Stomach (tissue), 9 donors: ENCODE data around the gene AANAT. TPM values are rescaled to one million over a fixed set of nuclear protein-coding genes. Genes with fewer than 3 reads are reported as not detected.

Experiments
- DNase-seq, 2 donors: peaks; one replicate each; pipeline versions ENCODE4 v3.0.0 to v3.0.0-alpha.2; 2013 to 2019
- H3K27ac ChIP-seq, 5 donors: fragments of 200-600 bp in 4 of 5; sonication (generic) in 4 of 5; one replicate each; pipeline ENCODE4 v1.5.1; 2013 to 2019; ENCODE audit warnings: mild to moderate bottlenecking in 1 of 5, moderate library complexity in 1 of 5
- H3K27me3 ChIP-seq, 3 donors: fragments of 200-600 bp; sonication (generic); one replicate each; pipeline ENCODE4 v1.5.1; 2017 to 2019; ENCODE audit warnings: mixed run types in 1 of 3
- H3K36me3 ChIP-seq, 4 donors: fragments of 200-600 bp; sonication (generic); 1 replicate in 3 of 4; 2 replicates in 1 of 4; pipeline ENCODE4 v1.5.1; 2016 to 2019
- H3K4me1 ChIP-seq, 4 donors: fragments of 200-600 bp; sonication (generic); one replicate each; pipeline ENCODE4 v1.5.1; 2016 to 2019
- H3K4me3 ChIP-seq, 4 donors: fragments of 200-600 bp; sonication (generic) in 3 of 4; one replicate each; pipeline ENCODE4 v1.5.1; 2016 to 2019; ENCODE audit warnings: mild to moderate bottlenecking in 1 of 4
- H3K9me3 ChIP-seq, 4 donors: fragments of 200-600 bp; sonication (generic); one replicate each; pipeline ENCODE4 v1.5.1; 2016 to 2019
- CTCF ChIP-seq, 7 experiments: fragments of 450-650 bp in 4 of 7; fragments of 200-600 bp in 3 of 7; sonication (generic) in 3 of 7; IDR thresholded peaks; one replicate each; pipeline ENCODE4 v1.5.1; 2016 to 2019; ENCODE audit warnings: antibody characterized with exemption in 7 of 7, control low read depth in 2 of 7, mild to moderate bottlenecking in 1 of 7
- EP300 ChIP-seq: sonication (generic); formaldehyde crosslinking; IDR thresholded peaks from one replicate; pipeline ENCODE4 v1.6.1; 2017; ENCODE audit warnings: antibody characterized with exemption
- POLR2A ChIP-seq, 4 donors: fragments of 450-650 bp; IDR thresholded peaks; one replicate each; pipeline ENCODE4 v1.6.1; 2016; ENCODE audit warnings: antibody characterized with exemption in 4 of 4, control low read depth in 2 of 4, mild to moderate bottlenecking in 1 of 4, moderate library complexity in 1 of 4
- POLR2AphosphoS5 ChIP-seq, 3 donors: sonication (generic); formaldehyde crosslinking; IDR thresholded peaks; one replicate each; pipeline ENCODE4 v1.6.1; 2016; ENCODE audit warnings: antibody characterized with exemption in 3 of 3
- WGBS, 5 donors: extraction: QIAGEN DNeasy Blood & Tissue Kit in 3 of 5; methylation state at CpG; one replicate each; pipeline versions ENCODE4 v1.1.5 to v1.1.7; 2013 to 2018; 5-methylcytosine and 5-hydroxymethylcytosine counted together
- intact Hi-C: fragments of 100-400 bp; cut with DNase I; formaldehyde crosslinking; loops from one replicate; pipeline ENCODE4 v1.15.1; 2023; ENCODE audit warnings: low total_unique reads
- polyA plus RNA-seq, 3 donors: library from polyadenylated mRNA; stranded (reverse); fragments of 200-250 nt; gene quantifications; one replicate each; pipeline ENCODE4 v1.2.3, GENCODE V29; 2013
- total RNA-seq, 5 donors: library from RNA; depleted of rRNA; stranded (reverse); fragments of >200 nt; gene quantifications; one replicate each; pipeline versions ENCODE4 v1.1.0 to v1.2.3, GENCODE V29; 2014 to 2016
- donor health status: healthy with polysubstance abuse.
- donor health status: Bipolar disorder and iron deficiency.
- donor health status: healthy.

The AANAT gene
- total and polyA plus RNA-seq, 8 donors: 0.44 TPM; not detected in 7

- intact Hi-C loops: no loop called here
- Histone ChIP-seq H3K4me3 (no peak overlapping the region), H3K9me3 (no peaks in the 10 kb centered on the region), H3K27me3 (no peaks in the 10 kb centered on the region), H3K36me3 (no peaks in the 10 kb centered on the region), H3K4me1 (peaks cover 3 to 23% (median 15%) of the 10 kb centered on the region in 4 donors), H3K27ac (peak overlapping the region in 1 of 5 donors; percentile 50)
- DNase-seq: no peak
- 95 to 100% (median 100%) methylated on average over 1 of the region's 1 CpG for WGBS, 5 donors
- TF ChIP-seq EP300 (no peak), POLR2A (IDR thresholded peaks at IDR 0.05) (no peak), CTCF (IDR thresholded peaks at IDR 0.05) (no peak), POLR2AphosphoS5 (IDR thresholded peaks at IDR 0.05) (no peak)
Measured at GRCh38 chr17:76428511-76428910, 38.9 kb upstream of the AANAT start.

- Histone ChIP-seq H3K4me3 (no peak overlapping the region), H3K27ac (no peak overlapping the region), H3K4me1 (peaks cover 7 to 34% (median 17%) of the 10 kb centered on the region in 4 donors), H3K36me3 (peaks cover 0 to 14% (median 3%) of the 10 kb centered on the region in 4 donors), H3K27me3 (no peaks in the 10 kb centered on the region), H3K9me3 (no peaks in the 10 kb centered on the region)
- WGBS, 5 donors: 91 to 94% (median 93%) methylated on average over 2 of the region's 2 CpGs
- TF ChIP-seq CTCF (IDR thresholded peaks at IDR 0.05) (no peak), EP300 (no peak), POLR2A (IDR thresholded peaks at IDR 0.05) (no peak), POLR2AphosphoS5 (IDR thresholded peaks at IDR 0.05) (no peak)
- intact Hi-C loops: no loop called here
- DNase-seq: no peak
Measured at GRCh38 chr17:76431509-76431908, 35.9 kb upstream of the AANAT start.

- intact Hi-C loops: no loop called here
- H3K27ac ChIP-seq: no peak overlapping the region
- H3K4me1 ChIP-seq: peaks cover 7 to 29% (median 16%) of the 10 kb centered on the region in 4 donors
- H3K9me3 ChIP-seq: no peaks in the 10 kb centered on the region
- 75 to 88% (median 81%) methylated on average over 6 of the region's 6 CpGs for WGBS, 5 donors
- no peak for DNase-seq
- no peak for TF ChIP-seq POLR2A (IDR thresholded peaks at IDR 0.05)
- no peak for TF ChIP-seq POLR2AphosphoS5 (IDR thresholded peaks at IDR 0.05)
- TF ChIP-seq CTCF (IDR thresholded peaks at IDR 0.05): no peak
- TF ChIP-seq EP300: no peak
- H3K4me3 ChIP-seq: no peak overlapping the region
- H3K36me3 ChIP-seq: peaks cover 0 to 14% (median 3%) of the 10 kb centered on the region in 4 donors
- no peaks in the 10 kb centered on the region for H3K27me3 ChIP-seq
Measured at GRCh38 chr17:76432004-76432403, 35.4 kb upstream of the AANAT start.

- Histone ChIP-seq H3K27me3 (no peaks in the 10 kb centered on the region), H3K4me3 (no peak overlapping the region), H3K27ac (no peak overlapping the region), H3K9me3 (no peaks in the 10 kb centered on the region), H3K4me1 (peaks cover 3 to 21% (median 12%) of the 10 kb centered on the region in 4 donors), H3K36me3 (peaks cover 0 to 14% (median 3%) of the 10 kb centered on the region in 4 donors)
- intact Hi-C loops: no loop called here
- WGBS, 5 donors: 78 to 84% (median 79%) methylated on average over 3 of the region's 3 CpGs
- TF ChIP-seq EP300 (no peak), POLR2A (IDR thresholded peaks at IDR 0.05) (no peak), CTCF (IDR thresholded peaks at IDR 0.05) (peak in 2 of 7 experiments; percentile 12 to 24), POLR2AphosphoS5 (IDR thresholded peaks at IDR 0.05) (no peak)
- DNase-seq: no peak
Measured at GRCh38 chr17:76432712-76433336, 34.6 kb upstream of the AANAT start.
